K562 (cell line): ENCODE results near the gene APOM. TPM values are rescaled to one million over a fixed set of nuclear protein-coding genes. Genes with fewer than 3 reads are reported as not detected.

Source experiments
- ESRRB ChIP-seq: fragments of 250-450 bp; sonication (Bioruptor Pico); IDR thresholded peaks from 2 replicates; pipeline ENCODE4 v1.5.0; 2020; ENCODE audit warnings: mild to moderate bottlenecking, moderate library complexity, borderline replicate concordance
- FOXO4 ChIP-seq: fragments of 450-650 bp; formaldehyde crosslinking; IDR thresholded peaks from 2 replicates; pipeline ENCODE4 v1.4.0; 2020; ENCODE audit warnings: mild to moderate bottlenecking, moderate library complexity
- HMGXB4 ChIP-seq: sonication (generic); formaldehyde crosslinking; IDR thresholded peaks from 2 replicates; pipeline ENCODE4 v1.8.1; 2023; ENCODE audit warnings: mild to moderate bottlenecking, missing genetic modification reagents
- KLF13 ChIP-seq: fragments of 450-650 bp; IDR thresholded peaks from 2 replicates; pipeline ENCODE4 v1.6.1; 2016; ENCODE audit warnings: missing genetic modification characterization, low read depth, mild to moderate bottlenecking, missing compliant biosample characterization, moderate library complexity, borderline replicate concordance
- MAX ChIP-seq: sonication (generic); formaldehyde crosslinking; IDR thresholded peaks from 2 replicates; pipeline ENCODE4 v1.9.0; 2022; ENCODE audit warnings: mild to moderate bottlenecking, missing genetic modification reagents
- NCOA2 ChIP-seq, 2 experiments: fragments of 450-650 bp; IDR thresholded peaks; 2 replicates each; pipeline ENCODE4 v1.6.1; 2018; ENCODE audit warnings: mild to moderate bottlenecking in 2 of 2, moderate library complexity in 1 of 2; ENCODE audit not compliant: partially characterized antibody in 2 of 2
- NFE2 ChIP-seq: IDR thresholded peaks from 2 replicates; pipeline ENCODE4 v1.6.1; 2014; ENCODE audit warnings: antibody characterized with exemption, low read depth
- PRPF4 ChIP-seq: fragments of 200-400 bp; formaldehyde crosslinking; IDR thresholded peaks from one replicate; pipeline ENCODE4 v1.6.1; 2017; ENCODE audit warnings: low read length, low read depth, mild to moderate bottlenecking; ENCODE audit not compliant: insufficient read depth, poor library complexity, severe bottlenecking
- SMAD2 ChIP-seq: fragments of 150-350 bp; IDR thresholded peaks from 2 replicates; pipeline ENCODE4 v1.6.1; 2014; ENCODE audit warnings: low read depth, mild to moderate bottlenecking, low read length
- ZNF184 ChIP-seq: sonication (generic); formaldehyde crosslinking; IDR thresholded peaks from 2 replicates; pipeline ENCODE4 v1.5.0; 2020; ENCODE audit warnings: missing genetic modification reagents
- ZNF318 ChIP-seq, 2 experiments: fragments of 450-650 bp; IDR thresholded peaks; 2 replicates each; pipeline ENCODE4 v1.6.1; 2016; ENCODE audit warnings: mild to moderate bottlenecking in 2 of 2, borderline replicate concordance in 1 of 2, low read depth in 1 of 2, moderate library complexity in 1 of 2
- ZNF395 ChIP-seq: fragments of 200-800 bp; sonication (Bioruptor generic); IDR thresholded peaks from 2 replicates; pipeline ENCODE4 v1.6.1; 2017; ENCODE audit warnings: missing genetic modification characterization, missing compliant biosample characterization
- polyA plus RNA-seq, 8 experiments: library from polyadenylated mRNA; depleted of rRNA in 4 of 8; stranded (reverse) in 5 of 8; unstranded in 3 of 8; fragments of >200 nt; fragmentation: Nextera tagmentation in 2 of 8; fragmentation: Illumina TruSeq in 1 of 8; extraction: Ambion mirVana in 2 of 8; extraction: Trizol in 1 of 8; gene quantifications; 2 replicates each; pipeline versions ENCODE4 v1.2.1 to v1.2.3, GENCODE V29; 2011 to 2014; ENCODE audit warnings: inconsistent platforms in 1 of 8, missing spikeins in 1 of 8
- total RNA-seq, 7 experiments: library from RNA; depleted of rRNA in 6 of 7; stranded (reverse); fragments of >200 nt in 6 of 7; fragmentation: Illumina TruSeq in 2 of 7; extraction: Trizol in 2 of 7; gene quantifications; 2 replicates each; pipeline versions ENCODE4 v1.2.1 to v1.2.3, GENCODE V29; 2011 to 2021; ENCODE audit warnings: low replicate concordance in 1 of 7

The APOM gene
- total and polyA plus RNA-seq, 9 of the 15 experiments (the other 6 are each of a cell fraction or from before 2014, with no cell fraction given) = 5.7 to 24.3 (median 10.4) TPM

- TF ChIP-seq FOXO4 (CRISPR knock-in tag) (no peak), HMGXB4 (no peak; the same call in 1 of the 2 replicates), NFE2 (no peak; the same call in 1 of the 2 replicates), NCOA2 (IDR thresholded peaks at IDR 0.05; ENCODE audit: partially characterized antibody in 2 of 2) (no peak), ZNF318 (IDR thresholded peaks at IDR 0.05; ENCODE audit: borderline replicate concordance in 1 of 2, low read depth in 1 of 2) (no peak), ZNF184 (no peak), SMAD2 (no peak), PRPF4 (peak; percentile 34), ZNF395 (no peak; the same call in 1 of the 2 replicates), MAX (CRISPR knock-in tag) (peak; percentile 74), ESRRB (CRISPR knock-in tag) (0 out of 2 replicates have a peak, but pooled peaks have one; percentile 57), KLF13 (peak; percentile 48)
Measured at GRCh38 chr6:31620586-31621319, 34.9 kb upstream of the APOM start, which contains the start of gene PRRC2A (continued).
